Fibroblast of the aortic adventitia (primary cell): Measurements from ENCODE around the gene VAV2. TPM values are rescaled to one million over a fixed set of nuclear protein-coding genes. Genes with fewer than 3 reads are reported as not detected.

Experiments used
- DNase-seq: peaks from one replicate; pipeline ENCODE4 v3.0.0-alpha.2; 2010; ENCODE audit warnings: low read depth
- H3K4me3 ChIP-seq: 2 replicates; pipeline ENCODE4 v1.5.1; 2011; ENCODE audit warnings: low read depth, mild to moderate bottlenecking, control low read depth, low read length, moderate library complexity
- total RNA-seq: library from RNA; depleted of rRNA; stranded (reverse); fragments of >200 nt; gene quantifications from 2 replicates; pipeline ENCODE4 v1.2.3, GENCODE V29; 2012; ENCODE audit warnings: low replicate concordance
- TF ChIP-seq, protein P1 (sequence below): IDR thresholded peaks from 2 replicates; pipeline ENCODE4 v1.5.1; 2011; ENCODE audit warnings: mild to moderate bottlenecking, low read length, control low read depth, inconsistent platforms; ENCODE audit not compliant: insufficient read depth

VAV2 gene
- total RNA-seq, 1 donor: 10.9 TPM

DNA sequence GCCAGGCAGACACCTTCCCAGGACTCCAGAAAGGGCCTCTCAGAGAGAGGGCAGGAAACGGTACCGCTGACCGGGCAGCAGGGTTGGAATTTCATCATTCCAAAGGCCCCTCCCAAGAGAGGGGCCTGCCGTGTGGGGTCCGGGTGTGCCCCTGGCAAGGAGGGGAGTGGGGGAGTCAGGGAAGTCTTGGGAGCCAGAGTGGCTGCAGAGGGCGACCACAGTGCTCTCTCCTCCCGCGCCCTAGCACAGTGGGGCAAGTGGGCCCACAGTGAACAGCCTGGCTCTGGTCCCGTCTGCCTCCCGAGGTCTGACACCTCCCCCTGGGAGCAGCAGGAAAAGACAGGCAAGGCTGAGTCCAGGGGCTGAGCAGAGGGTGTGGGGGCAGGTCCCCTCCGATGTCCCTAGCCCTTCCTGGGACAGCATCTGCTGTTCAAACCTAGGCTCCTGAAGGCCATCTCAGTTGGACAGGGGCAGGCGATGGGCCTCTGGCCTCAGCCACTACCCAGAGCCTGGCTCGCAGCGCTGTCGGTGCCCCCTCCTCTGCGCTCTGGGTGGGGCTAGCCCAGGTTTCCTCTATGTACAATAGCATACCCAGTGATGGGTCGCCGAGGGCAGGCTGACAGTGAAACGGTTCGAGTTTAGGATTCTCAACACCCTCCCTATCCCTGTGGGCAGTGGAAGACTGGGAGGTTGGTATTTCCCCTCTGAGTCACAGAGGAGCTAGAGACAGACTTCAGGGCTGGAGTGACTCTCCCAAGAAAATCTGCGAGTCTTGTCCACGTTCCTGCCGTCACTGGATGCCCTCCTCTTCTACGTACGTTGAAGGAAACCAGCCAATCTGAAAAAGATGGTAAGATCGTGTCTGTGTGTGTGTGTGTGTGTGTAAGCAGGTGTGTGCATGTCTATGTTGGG lies 228.6 kb downstream of the VAV2 start:
- DNase-seq: no peak
- H3K4me3 ChIP-seq: no peak overlapping the region
- TF ChIP-seq, protein P1, sequence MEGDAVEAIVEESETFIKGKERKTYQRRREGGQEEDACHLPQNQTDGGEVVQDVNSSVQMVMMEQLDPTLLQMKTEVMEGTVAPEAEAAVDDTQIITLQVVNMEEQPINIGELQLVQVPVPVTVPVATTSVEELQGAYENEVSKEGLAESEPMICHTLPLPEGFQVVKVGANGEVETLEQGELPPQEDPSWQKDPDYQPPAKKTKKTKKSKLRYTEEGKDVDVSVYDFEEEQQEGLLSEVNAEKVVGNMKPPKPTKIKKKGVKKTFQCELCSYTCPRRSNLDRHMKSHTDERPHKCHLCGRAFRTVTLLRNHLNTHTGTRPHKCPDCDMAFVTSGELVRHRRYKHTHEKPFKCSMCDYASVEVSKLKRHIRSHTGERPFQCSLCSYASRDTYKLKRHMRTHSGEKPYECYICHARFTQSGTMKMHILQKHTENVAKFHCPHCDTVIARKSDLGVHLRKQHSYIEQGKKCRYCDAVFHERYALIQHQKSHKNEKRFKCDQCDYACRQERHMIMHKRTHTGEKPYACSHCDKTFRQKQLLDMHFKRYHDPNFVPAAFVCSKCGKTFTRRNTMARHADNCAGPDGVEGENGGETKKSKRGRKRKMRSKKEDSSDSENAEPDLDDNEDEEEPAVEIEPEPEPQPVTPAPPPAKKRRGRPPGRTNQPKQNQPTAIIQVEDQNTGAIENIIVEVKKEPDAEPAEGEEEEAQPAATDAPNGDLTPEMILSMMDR: no peak

DNA sequence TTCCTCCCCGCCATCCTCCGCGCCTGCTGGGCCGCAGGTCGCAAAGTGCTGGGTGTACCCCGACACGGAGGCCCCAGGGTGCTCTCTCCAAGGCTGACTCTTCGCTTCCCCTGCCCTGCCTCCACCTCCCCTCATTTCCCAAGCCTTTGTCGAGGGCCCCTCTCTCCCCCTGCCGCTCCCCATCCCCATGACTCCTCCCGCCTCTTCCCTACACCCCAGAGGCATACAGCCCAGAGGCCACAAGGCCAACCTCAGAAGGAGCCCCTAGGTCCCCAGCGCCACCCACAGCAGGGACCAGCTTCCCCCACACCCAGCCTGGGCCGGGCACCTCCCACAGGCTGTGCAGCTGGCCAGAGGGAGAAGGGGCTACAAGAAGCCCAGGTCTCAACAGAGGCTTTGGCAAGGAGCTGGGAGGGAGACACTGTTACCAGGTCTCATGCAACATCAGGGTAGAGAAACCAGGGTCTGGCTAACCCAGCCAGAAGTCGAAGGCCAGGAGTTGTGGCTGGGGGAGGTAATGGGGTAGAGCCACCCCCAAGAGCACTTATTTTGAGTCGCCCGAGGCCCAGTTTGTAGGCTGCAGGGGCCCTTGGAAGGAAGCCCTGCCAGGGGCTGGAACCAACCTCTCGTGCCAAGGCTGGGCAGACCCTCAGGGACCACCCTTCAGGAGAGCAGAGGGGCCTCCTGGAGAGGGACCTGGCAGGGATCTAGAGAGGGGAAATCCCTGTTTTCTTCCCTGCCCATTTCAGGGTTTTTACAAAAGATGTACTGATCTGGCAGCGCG lies 229.4 kb downstream of the VAV2 start:
- TF ChIP-seq, protein P1: no peak
- H3K4me3 ChIP-seq: no peak overlapping the region
- DNase-seq: no peak

DNA sequence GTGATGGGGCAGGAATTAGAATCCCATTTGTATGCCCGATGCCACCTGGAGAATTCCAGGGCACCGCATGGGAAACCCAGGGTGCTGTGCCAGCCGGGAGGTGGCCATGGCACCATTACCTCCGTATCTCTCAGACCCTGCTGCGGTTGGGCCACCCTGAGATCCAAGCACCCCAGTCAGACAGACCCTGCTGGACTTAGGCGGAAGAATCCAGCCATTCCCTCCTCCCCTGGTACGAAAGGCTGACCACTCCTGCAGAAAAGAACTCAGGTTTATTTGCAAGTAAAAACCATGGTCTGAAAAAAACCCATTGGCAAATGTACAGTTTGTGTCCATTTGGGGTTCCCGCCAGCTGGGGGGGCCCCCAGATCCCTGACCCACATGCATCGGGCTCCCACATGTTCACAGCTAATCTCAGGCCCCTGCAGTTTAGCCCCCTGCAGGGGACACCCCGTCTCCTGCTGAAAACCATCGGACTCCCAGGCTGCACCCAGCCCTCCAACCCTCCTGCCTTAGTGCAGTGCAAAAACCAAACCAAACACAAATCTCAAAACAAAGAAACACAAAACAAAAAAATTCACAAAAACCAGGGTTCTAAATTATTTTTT lies 230.4 kb downstream of the VAV2 start:
- no peak overlapping the region for H3K4me3 ChIP-seq
- no peak for DNase-seq
- TF ChIP-seq, protein P1: no peak

DNA sequence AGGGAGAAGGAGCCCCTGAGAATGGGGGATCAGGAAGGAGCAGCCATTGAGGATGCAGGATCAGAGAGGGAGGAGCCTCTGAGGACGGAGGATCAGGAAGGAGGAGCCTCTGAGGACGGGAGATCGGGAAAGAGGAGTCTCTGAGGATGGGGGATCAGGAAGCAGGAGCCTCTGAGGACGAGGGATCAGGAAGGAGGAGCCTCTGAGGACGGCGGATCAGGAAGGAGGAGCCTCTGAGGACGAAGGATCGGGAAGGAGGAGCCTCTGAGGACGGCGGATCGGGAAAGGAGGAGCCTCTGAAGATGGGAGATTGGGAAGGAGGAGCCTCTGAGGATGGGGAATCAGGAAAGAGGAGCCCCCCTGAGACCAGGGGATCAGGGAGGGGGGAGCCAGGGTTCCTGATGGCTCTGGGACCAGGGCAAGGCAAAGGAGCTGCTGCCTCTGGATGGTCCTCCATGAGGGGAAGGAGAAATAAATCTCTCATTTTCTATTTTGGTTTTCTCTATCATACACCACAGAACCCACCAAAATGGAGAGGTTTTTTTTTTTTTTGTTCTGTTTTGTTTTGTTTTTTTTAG lies 231.3 kb downstream of the VAV2 start:
- TF ChIP-seq, protein P1: no peak
- H3K4me3 ChIP-seq: no peak overlapping the region
- no peak for DNase-seq

DNA sequence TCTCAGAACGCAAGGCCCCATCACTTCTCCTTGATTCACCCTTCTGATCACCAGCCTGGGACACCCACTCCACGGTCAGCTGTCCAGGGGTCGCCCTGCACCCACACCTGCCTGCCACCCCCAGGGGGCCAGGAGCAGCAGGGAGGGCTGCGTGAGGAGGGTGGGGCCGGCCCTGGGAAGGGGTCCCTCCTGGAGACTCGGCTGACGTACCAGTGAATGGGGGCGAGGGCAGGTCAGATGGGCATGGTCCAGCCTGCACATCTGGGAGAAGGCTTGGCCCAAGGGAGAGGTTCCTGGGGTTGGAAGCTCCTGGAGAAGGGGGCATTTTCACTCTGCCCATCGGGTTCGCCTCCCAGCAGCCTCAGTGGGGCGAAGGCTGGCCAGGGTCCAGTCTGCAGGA lies 232.2 kb downstream of the VAV2 start:
- DNase-seq: no peak
- H3K4me3 ChIP-seq: no peak overlapping the region
- TF ChIP-seq, protein P1: no peak

DNA sequence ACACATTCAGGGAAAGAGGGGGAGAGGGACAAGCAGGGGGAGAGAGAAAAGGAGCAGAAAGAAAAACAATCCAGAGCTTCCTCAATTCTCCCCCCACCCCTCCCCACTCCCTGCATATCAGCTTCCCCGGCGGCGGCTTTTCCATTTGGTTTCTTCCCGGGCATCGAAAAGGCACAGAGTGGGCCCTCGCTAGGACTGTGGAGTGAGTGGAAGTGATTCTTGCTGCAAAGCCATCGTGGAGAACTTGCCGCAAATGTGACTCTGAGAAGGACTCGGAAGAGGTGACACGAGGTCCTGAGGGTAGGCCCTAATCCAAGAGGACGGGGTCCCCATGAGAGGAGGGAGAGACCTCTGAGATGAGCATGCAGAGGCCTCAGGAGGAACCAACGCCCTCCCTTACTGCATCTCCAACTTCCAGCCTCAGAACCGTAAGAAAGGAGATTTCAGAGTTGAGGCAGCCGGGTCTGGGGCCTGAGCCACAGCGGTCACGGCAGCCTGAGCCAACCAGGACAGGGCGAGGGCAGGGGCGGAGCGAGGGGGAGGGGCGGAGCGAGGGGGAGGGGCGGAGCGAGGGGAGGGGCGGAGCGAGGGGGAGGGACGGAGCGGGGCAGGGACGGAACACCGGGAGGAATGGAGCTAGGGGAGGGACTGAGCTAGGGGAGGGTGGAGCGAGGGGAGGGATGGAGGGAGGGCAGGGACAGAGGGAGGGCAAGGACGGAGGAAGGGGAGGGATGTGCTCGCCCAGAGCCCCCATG lies 232.8 kb downstream of the VAV2 start:
- DNase-seq: peak; percentile 42
- no peak overlapping the region for H3K4me3 ChIP-seq
- TF ChIP-seq, protein P1: no peak
